HG02588 (cell line): ENCODE data around the gene SNN.

Experiments
- ATAC-seq: cut with Tn5 transposase; IDR thresholded peaks from one replicate; pipeline ENCODE4 v1.9.1; 2021; ENCODE audit warnings: mild to moderate bottlenecking, moderate library complexity; ENCODE audit not compliant: unreplicated experiment

Gene SNN

DNA sequence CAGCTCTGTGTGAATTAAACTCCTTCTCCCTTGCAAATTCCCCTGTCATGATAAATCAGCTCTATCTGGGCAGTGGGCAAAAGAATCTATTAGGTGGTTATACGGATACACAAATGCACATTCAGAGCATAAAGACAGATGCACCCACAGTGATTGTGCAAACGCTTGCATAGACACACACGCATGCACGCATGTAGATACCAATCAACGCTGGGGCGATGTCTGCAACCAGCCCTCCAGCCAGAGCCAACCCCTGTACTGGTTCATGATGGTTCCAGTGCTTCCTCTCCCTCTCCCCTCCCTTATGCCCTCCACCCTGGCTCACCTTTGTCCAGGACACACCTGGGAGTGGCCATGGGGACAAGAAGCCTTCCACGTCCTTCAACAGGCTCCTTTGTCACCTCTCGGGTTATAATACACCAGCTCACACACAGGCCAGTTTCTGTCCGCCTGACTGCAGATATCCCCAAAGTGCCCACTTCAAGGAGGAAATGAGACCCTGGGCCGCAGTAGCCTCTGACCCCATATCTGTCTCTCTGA, 33.1 kb upstream of the SNN start:
- ATAC-seq = no peak

DNA sequence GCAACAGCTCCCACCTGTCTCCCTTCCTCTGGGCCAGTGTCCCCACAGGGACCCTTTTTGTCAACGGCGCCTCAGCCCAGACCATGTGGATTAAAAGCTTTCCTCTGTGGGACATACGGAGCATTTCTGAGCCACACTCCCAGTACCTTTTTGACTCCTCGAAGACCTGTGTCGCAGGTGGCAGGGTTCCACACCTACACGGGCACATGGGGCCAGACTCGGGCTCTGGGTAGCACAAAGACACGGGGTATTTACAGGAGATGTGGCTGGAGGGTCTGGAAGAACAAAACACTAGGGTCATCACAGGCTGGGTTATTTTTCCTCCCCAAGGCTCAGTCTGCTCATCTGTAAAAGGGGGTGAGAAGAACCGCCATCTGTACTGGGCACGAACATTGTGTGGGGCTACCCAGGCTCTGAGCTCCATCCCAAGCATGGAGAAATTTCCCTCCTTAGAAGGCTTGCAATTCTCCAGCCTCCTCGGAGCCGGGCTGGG, 32.5 kb upstream of the SNN start:
- no peak for ATAC-seq

DNA sequence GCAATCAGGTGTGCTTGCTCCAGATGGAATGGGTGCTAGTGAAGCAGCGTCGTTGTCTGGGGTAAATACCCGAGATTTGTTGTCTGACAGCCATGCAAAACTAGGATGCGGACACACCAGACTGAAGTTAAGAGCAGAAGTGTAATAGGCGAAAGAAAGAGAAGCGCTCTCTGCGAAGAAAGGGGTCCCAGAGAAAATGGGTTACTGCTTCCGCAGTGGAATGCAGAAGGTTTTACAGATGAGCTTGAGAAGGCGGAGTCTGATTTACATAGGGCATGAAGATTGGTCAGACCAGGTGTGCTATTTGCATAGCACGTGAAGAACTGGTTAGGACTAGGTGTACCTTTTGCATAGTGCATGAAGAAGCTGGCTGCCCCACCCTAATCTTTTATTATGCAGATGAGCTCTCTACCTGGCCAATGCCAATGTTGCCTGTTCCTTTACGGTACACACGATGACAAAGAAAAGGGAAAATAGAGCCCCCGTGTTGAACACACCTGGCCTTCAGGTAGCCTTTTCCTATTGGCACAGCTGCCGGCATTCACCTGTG, 32.0 kb upstream of the SNN start:
- ATAC-seq = no peak

DNA sequence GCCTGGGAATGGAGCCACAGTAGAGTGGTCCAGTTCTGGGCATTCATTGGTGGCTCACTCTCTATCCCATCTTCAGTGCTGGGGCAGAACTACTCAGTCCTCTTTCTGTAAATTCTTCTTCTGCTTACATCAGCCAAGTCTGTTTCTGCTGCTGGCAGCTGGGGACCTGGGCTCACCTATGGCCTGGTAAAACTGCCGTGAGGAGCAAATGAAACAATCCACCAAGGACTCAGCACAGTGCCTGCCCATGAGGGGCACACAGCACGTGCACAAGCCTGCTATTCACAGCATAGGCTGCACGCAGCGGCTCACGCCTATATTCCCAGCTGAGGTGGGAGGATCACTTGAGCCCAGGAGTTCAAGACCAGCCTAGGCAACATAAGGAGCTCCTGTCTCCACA, 30.9 kb upstream of the SNN start:
- ATAC-seq = no peak

DNA sequence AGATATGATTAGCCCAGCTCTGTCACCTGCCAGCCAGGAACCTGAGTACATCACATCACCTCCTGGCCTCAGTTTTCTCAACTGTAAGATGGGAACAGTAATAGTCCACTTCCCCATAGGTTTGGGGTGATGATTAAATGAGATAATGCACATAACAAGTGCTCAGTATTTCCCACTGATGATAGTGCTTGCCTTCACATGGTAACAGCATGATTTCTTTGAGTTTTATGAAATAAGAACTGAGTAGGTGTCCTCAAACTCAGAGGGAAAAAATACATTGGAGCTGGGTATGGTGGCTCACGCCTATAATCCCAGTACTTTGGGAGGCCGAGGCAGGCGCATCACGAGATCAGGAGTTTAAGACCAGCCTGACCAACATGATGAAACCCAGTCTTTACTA, 30.1 kb upstream of the SNN start:
- no peak for ATAC-seq

DNA sequence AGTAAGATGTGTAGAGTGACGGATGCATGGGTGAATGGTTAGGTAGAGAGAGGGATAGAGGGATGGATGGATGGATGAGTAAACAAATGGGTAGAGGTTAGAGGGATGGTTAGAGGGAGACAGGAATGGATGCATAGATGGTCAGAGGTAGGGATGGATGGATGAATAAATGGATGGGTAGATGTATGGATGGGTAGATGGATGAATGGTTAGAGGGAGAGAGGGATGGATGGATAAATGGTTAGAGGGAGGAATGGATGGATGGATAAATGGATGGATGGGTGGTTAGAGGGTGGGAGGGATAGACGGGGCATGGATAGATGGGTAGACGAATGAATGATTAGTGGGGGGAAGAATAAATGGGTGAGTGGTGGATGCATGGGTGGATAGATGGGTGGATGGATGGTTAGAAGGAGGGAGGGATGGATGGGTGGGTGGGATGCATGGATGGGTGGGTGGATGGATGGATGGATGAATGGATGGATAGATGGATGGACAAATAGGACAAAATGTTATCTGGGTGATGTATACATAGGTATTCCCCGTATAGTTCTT, 29.2 kb upstream of the SNN start:
- ATAC-seq = no peak

DNA sequence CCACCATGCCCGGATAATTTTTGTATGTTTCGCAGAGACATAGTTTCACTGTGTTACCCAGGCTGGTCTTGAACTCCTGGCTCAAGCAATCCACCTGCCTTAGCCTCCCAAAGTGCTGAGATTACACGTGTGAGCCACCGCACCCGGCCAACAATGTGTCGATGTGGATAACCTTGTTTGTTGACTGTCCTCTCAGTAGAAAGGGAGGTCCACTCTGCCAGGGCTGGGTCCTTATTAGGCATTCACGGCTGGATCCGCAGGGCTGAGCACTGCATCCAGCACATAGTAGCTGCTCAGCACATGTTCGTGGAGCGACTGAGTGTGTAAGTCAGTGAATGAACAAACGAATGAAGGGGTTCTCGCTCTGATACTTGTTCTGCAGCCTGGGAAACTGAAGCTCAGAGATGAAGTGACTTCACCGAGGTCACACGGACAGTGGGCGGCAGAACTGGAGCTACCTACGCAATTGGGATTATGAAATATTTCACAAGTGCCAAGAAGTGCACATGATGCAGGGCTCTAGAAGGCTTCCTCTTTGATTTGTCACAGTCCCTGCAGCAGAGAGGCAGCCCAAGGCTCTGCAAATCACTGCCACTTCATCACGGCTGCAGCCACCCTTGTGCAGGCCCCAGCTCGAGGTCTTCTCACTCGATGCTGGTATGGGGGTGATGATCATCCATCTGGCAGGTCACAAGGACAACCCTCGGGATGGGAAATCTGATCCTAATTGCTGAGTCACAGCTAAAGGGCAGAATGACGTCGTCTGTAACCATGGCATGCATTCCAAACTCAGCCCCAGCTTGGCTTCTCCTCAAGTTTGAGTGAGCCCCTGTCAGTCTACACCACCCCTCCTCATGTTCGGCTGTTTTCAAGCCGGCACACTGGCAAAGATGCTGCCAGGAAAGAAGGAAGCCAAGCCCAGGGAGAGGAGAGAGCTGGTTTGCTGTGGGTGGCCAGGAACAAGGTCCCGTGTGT, 28.0 kb upstream of the SNN start:
- ATAC-seq = no peak

DNA sequence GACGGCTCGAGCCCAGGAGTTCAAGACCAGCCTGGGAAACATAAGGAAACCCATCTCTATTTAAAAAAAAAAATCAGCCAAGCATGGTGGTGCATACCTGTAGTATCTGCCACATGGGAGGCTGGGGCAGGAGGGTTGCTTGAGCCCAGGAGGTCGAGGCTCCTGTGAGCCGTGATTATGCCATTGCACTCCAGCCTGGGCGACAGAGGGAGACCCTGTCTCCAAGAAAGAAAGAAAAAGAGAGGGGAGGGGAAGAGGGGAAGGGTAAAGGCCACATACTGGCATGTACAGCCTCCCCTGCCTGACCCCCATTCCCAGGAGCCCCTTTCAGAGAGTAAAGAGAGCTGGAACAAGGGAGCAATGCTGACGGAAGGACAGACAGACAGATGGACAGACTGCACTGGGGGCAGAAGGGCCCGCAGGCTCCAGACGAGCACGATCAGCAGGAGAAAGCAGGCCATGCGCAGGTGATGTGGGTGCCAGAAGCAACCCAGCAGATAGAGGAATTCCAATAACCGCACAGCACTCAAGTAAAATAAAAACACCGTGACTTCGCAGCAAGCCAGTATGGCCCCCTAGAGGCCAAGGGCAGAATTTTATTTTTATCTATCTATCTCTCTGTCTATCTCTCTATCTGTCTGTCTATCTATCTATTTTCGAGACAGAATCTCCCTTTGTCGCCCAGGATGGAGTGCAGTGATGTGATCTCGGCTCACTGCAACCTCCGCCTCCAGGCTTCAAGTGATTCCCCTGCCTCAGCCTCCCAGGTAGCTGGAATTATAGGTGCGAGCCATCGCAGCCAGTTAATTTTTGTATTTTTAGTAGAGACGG, 27.1 kb upstream of the SNN start:
- no peak for ATAC-seq

DNA sequence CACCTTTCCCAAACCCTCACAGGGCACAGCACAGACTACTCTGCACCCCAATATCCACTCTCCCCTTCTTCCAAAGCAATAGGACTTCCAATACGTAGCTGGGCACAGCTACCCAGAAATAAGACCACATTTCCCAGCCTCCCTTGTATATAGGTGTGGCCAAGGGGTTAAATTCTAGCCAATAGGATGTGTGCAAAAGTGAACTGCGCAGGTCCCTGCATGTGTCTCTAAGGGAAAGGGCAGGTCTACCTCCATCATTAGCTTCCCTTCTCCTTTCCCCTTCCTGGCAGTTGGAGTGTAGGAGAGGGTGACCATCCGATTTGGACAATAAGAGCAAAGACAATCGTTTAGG, 25.5 kb upstream of the SNN start:
- ATAC-seq = no peak

DNA sequence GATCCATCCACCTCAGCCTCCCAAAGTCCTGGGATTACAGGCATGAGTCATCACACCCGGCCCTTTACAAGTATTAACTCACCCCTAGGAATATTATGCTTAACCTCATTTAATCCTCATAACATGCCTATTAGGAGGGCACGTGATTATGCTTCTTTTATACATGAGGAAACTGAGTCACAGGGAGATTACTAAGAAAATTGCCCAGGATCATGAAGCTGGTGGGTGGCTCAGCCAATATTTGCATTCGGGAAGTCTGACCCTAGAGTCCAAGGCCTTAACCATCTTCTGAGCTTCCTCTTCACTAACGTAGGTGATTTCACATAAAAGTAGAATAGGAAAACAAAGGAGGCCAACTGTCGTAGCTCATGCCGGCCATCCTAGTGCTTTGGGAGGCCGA, 19.0 kb upstream of the SNN start:
- ATAC-seq = no peak

DNA sequence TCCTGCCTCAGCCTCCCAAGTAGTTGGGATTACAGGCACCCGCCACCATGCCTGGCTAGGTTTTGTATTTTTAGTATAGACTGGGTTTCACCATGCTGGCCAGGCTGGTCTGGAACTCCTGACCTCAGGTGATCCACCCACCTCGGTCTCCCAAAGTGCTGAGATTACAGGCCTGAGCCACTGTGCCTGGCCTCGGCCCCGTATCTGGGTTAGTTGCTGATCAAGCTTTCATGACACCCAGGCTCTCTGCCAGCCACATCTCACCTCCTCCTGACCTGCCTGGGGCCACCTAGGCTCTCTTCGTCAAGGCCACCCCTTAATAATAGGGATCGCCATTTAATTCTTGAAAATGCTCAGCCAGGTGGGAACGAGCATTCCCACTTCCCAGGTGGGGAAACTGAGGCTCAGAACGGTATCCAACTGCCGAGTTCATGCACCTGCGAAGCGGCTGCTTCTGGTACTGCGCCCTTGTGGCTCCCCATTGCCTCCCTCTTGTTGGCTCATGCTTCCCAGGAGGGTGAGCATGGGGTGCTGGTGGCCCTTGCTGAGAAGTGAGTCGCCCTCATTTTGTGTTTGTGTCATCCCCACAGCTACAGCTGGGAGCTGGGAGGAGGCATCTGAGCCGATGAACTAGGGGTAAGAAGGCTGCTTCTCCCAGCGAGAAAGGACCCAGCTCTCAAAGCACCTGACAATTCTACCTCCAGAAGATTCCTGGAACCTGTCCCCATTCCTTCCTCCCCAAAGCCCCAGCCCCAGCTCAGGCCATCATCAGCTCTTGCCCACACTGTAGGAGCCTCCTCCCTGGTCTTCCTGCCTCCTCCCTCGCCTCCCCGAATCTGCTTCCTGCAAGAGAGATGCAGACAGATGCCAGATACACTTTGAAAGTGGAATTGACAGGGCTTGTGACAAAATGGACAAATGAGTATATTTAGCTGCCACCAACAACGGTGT, 17.3 kb upstream of the SNN start:
- no peak for ATAC-seq

DNA sequence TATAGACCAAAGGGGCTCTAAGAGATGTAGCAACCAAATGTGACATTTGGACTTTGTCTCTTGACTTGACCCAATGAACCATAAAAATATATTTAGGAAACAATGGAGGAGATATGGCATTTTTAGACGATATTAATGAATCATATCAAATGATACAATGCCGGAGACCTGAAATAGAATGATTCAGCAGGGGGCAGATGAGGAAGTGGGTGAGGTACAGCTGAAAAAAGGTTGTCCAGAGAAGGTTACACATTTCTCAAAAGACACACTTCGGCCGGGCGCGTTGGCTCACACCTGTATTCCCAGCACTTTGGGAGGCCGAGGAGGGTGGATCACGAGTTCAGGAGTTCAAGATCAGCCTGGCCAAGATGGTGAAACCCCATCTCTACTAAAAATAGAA, 16.5 kb upstream of the SNN start:
- ATAC-seq = no peak

DNA sequence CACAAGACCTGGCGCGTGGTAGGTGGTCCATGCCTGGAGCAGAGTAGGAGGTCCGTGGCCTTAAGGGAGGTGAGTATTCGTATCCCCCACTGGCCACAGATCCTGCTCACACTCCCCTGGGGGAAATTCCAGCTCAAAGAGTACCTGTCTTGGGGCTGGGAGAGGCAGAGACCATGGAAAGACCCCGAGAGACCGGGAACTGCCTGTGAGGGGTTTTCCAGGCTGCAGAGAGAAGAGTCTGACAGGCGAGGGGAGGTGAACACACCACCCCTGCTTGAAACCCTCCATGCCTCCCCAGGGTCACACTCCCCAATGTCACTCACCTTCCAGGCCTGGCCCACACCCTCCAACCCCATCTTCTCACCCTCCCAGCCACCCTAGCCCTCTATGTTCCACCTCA, 12.6 kb upstream of the SNN start:
- ATAC-seq = no peak

DNA sequence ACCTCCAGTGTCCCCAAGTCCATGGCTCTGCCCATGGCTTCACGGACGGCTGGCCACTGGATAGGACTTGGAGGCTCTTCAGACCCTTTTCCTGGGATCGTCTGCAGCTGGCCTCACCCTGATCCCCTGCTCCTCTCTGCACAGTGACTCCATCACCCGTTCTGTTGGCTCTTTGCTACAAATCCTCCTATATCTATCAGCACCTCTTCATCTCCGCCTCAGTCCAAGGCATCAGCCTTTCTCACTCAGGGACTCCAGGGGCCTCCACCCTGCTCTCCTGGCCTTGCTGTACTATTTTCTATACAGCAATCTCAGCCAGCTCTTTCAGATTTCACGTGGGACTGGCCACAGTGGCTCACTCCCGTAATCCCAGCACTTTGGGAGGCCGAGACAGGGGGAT, 10.7 kb upstream of the SNN start:
- ATAC-seq = no peak

DNA sequence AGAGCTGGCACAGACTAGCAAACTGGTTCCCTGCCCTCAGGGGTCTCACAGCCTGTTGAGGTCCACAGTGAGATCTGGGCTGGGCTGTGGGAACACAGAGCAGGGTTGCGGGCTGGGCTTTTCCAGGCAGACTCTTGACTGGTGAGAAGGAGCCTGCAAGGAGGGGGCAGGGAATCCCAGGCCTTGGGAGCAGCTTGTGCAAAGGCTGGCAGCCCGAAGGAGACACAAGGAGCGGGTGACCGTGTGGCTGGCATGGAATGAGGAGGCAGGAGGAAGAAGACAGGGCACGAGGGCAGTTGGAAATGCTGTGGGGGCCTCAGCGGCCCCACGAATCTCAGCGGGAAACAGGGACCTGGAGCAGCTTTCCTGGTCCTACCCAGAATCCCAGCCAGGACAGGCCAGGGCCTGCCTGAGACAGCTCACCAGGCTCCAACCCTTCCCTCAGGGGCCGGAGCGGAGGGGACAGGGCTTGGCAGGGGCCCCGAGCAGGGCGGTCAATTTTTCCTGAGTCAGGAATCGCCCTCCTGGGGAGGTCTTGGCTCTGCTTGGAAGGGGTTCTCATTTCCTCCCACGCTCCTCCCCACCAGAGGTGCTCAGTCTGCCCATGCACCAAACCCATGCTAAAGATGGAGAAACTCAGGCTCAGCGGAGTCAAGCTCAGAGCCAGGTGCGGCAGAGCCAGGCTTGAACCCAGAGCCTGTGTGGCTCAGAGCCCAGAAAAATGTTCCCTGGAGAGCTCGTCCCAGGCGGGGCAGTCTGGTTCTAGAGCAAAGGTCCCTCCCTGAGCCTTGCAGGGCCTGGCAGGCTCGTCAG, 9.2 kb upstream of the SNN start:
- ATAC-seq = no peak

DNA sequence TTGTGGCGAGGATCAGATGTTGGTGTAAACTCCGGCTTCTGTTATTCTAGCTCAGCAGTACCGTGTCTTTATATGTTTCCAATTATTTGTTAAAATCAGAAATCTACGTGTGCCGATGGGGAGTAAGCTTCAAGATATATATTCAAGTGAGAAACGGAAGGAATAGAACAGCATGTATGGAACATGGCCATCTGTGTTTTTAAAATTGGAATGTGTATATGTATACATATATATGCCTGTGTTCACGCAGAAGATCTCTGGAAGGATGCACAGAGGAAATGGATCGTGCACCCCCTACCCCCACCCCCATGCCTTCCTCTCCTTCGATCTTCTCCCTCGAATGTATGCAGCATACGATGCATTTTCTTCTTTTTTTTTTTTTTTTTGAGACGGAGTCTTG, 7.7 kb upstream of the SNN start:
- no peak for ATAC-seq

DNA sequence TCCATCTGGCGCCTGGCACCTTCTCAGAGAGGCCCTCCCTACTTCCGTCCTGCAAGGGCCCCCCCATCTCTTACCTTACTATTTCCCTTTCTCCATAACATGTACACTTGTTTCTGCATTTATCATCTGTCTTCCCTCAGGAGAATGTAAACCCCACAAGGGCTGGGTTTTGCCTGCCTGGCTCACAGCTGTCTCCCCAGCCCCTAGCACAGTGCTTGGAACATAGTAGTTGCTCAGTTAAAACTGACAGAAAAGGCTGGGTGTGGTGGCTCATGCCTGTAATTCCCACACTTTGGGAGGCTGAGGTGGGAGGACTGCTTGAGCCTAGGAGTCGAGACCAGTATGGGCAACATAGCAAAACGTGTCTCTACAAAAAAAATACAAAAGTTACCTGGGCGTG, 5.7 kb upstream of the SNN start:
- no peak for ATAC-seq

DNA sequence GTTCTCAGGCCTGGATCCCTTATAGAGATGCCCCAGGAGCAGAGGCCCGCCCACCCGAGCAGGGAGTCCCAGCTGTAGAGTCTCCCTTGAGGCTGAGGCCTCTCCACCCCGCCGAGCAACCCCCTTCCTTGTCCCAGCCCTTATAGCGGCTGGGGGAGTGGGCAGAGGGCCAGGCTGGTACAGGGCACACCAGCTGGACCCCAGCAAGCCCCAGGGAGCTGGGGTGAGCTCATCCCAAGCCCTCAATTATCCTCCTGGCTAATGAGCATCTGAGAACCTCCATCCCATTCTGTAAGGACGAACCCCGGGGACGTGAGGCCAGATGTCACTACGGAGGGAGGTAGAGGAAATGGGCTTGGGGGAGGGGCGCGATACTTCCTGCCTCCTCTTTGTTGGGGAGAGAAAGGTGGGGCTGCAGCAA, 3.2 kb upstream of the SNN start:
- ATAC-seq = no peak
